DMS153 (cell line): ENCODE measurements around the gene CPM.

Experiments
- DNase-seq: peaks from one replicate; lab custom pipeline; 2025; lab: John Stamatoyannopoulos, UW

The CPM gene

GRCh38 chr12:68932961-68933893 lies at the start of gene CPM:
Gene CPM (minus strand): TSS chr12:68933171. CDS start chr12:68932837, 334 bp downstream.
- peak; percentile 67 for DNase-seq

- DNase-seq: no peak
Observed at GRCh38 chr12:68981516-68981915, 48.5 kb upstream of the CPM start.

- DNase-seq: no peak
Observed at GRCh38 chr12:68980476-68981212, 47.7 kb upstream of the CPM start.

- no peak for DNase-seq
Observed at GRCh38 chr12:68978678-68979077, 45.7 kb upstream of the CPM start.

- no peak for DNase-seq
Observed at GRCh38 chr12:68977909-68978610, 45.1 kb upstream of the CPM start.

- DNase-seq: no peak
Observed at GRCh38 chr12:68977335-68977734, 44.4 kb upstream of the CPM start.

GRCh38 chr12:68976395-68976841 lies 43.4 kb upstream of the CPM start:
- no peak for DNase-seq

- DNase-seq: no peak
Observed at GRCh38 chr12:68975811-68976210, 42.8 kb upstream of the CPM start.

- DNase-seq: no peak
Observed at GRCh38 chr12:68972595-68972994, 39.6 kb upstream of the CPM start.

- DNase-seq: no peak
Observed at GRCh38 chr12:68971404-68971803, 38.4 kb upstream of the CPM start.

- no peak for DNase-seq
Observed at GRCh38 chr12:68970951-68971350, 38.0 kb upstream of the CPM start.

GRCh38 chr12:68970306-68970705 lies 37.3 kb upstream of the CPM start:
- no peak for DNase-seq

GRCh38 chr12:68967046-68967445 lies 34.1 kb upstream of the CPM start:
- no peak for DNase-seq

- no peak for DNase-seq
Observed at GRCh38 chr12:68963856-68964745, 31.1 kb upstream of the CPM start.

GRCh38 chr12:68962877-68963855 lies 30.2 kb upstream of the CPM start:
- DNase-seq: no peak

- DNase-seq: no peak
Observed at GRCh38 chr12:68959891-68960464, 27.0 kb upstream of the CPM start.

GRCh38 chr12:68959143-68959858 lies 26.3 kb upstream of the CPM start:
- no peak for DNase-seq

- no peak for DNase-seq
Observed at GRCh38 chr12:68958322-68958721, 25.4 kb upstream of the CPM start.

- DNase-seq: no peak
Observed at GRCh38 chr12:68957273-68957672, 24.3 kb upstream of the CPM start.
